Measurements from ENCODE around the gene CTSH.
A peak's percentile ranks its signal among the peaks of the same experiment; 100 is the strongest.
"Not testable (repeated sequence)": the region's sequence is repeated elsewhere in the genome, so short reads cannot be mapped to it uniquely, and the experiment has no call there.

The CTSH gene

GRCh38 chr15:78904599-78905358 is 40.1 kb downstream of the CTSH start:
- TF ChIP-seq CTCF (IDR thresholded peaks at IDR 0.05; ENCODE audit: insufficient read depth, low read depth, low read length, missing control alignments) = no peak
- DNase-seq (ENCODE audit: low read depth) = no peak
- H3K4me3 ChIP-seq (ENCODE audit: low read depth, low read length) = no peak overlapping the region

GRCh38 chr15:78902281-78903032 is 42.4 kb downstream of the CTSH start:
- not testable (repeated sequence) for H3K4me3 ChIP-seq (ENCODE audit: low read depth, low read length); DNase-seq (ENCODE audit: low read depth)

- not testable (repeated sequence) for DNase-seq (ENCODE audit: low read depth); H3K4me3 ChIP-seq (ENCODE audit: low read depth, low read length)
Measured at GRCh38 chr15:78900819-78901533, 43.9 kb downstream of the CTSH start.

- TF ChIP-seq CTCF (IDR thresholded peaks at IDR 0.05; ENCODE audit: insufficient read depth, low read depth, low read length, missing control alignments) = no peak
Measured at GRCh38 chr15:78898540-78898939, 46.3 kb downstream of the CTSH start.

GRCh38 chr15:78895471-78895870 is 49.4 kb downstream of the CTSH start:
- no peak for TF ChIP-seq CTCF (IDR thresholded peaks at IDR 0.05; ENCODE audit: insufficient read depth, low read depth, low read length, missing control alignments)
- no peak for DNase-seq (ENCODE audit: low read depth)

More at GRCh38 chr15:78898540-78898939, 46.3 kb downstream of the CTSH start:
- H3K4me3 ChIP-seq (ENCODE audit: low read depth, low read length) = no peak overlapping the region
- no peak for DNase-seq (ENCODE audit: low read depth)

GRCh38 chr15:78893538-78893937 is 51.3 kb downstream of the CTSH start:
- DNase-seq (ENCODE audit: low read depth) = peak; percentile 47
- TF ChIP-seq CTCF (IDR thresholded peaks at IDR 0.05; ENCODE audit: insufficient read depth, low read depth, low read length, missing control alignments) = no peak
- no peak overlapping the region for H3K4me3 ChIP-seq (ENCODE audit: low read depth, low read length)

More at GRCh38 chr15:78895471-78895870, 49.4 kb downstream of the CTSH start:
- H3K4me3 ChIP-seq (ENCODE audit: low read depth, low read length) = no peak overlapping the region

GRCh38 chr15:78889000-78889399 is 55.8 kb downstream of the CTSH start:
- no peak for DNase-seq (ENCODE audit: low read depth)
- no peak overlapping the region for H3K4me3 ChIP-seq (ENCODE audit: low read depth, low read length)
- no peak for TF ChIP-seq CTCF (IDR thresholded peaks at IDR 0.05; ENCODE audit: insufficient read depth, low read depth, low read length, missing control alignments)

Measured in GM12865 (cell line).